ENCODE data around the gene AS3MT. TPM values are rescaled to one million over a fixed set of nuclear protein-coding genes. Genes with fewer than 3 reads are reported as not detected.

Gene AS3MT
- total RNA-seq, 2 donors from 2014 or later: 4.0 to 4.7 TPM

DNA sequence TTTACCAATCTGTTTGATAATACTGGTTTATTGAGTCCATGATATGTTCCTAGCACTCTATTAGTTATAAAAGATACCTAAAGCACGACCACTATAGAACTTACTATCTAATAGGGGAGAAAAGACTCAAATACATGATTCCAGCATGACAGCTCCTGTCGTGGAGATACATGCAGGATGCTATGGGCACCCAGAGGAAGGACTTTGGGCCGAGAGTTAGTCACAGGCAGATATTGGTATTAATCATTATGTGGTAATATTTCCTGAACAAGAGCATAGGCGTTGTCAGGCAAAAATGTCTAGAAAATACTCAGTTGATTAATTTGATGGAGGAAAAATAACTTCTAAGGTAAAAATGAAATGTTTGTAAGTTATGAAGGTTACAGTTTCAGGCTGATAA, 80.6 kb downstream of the AS3MT start:
- 60% methylated on average over 4 of the region's 4 CpGs for WGBS, 2 donors
- ATAC-seq (no peak), DNase-seq (no peak)
- no peak overlapping the region for H3K27ac ChIP-seq
- no peaks in the 10 kb centered on the region for H3K36me3 ChIP-seq (replicated peaks in 1 of 2; ENCODE audit: insufficient read depth in 1 of 2, low read depth in 2 of 2)
- peaks cover 2% of the 10 kb centered on the region for H3K4me1 ChIP-seq
- H3K4me3 ChIP-seq: no peak overlapping the region
- intact Hi-C loops (cut with DNase I): no loop called here
- H3K27me3 ChIP-seq: no peaks in the 10 kb centered on the region
- TF ChIP-seq, protein P1, sequence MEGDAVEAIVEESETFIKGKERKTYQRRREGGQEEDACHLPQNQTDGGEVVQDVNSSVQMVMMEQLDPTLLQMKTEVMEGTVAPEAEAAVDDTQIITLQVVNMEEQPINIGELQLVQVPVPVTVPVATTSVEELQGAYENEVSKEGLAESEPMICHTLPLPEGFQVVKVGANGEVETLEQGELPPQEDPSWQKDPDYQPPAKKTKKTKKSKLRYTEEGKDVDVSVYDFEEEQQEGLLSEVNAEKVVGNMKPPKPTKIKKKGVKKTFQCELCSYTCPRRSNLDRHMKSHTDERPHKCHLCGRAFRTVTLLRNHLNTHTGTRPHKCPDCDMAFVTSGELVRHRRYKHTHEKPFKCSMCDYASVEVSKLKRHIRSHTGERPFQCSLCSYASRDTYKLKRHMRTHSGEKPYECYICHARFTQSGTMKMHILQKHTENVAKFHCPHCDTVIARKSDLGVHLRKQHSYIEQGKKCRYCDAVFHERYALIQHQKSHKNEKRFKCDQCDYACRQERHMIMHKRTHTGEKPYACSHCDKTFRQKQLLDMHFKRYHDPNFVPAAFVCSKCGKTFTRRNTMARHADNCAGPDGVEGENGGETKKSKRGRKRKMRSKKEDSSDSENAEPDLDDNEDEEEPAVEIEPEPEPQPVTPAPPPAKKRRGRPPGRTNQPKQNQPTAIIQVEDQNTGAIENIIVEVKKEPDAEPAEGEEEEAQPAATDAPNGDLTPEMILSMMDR (IDR thresholded peaks at IDR 0.05): no peak
- TF ChIP-seq POLR2A (IDR thresholded peaks at IDR 0.05): no peak
- no peaks in the 10 kb centered on the region for H3K9me3 ChIP-seq

DNA sequence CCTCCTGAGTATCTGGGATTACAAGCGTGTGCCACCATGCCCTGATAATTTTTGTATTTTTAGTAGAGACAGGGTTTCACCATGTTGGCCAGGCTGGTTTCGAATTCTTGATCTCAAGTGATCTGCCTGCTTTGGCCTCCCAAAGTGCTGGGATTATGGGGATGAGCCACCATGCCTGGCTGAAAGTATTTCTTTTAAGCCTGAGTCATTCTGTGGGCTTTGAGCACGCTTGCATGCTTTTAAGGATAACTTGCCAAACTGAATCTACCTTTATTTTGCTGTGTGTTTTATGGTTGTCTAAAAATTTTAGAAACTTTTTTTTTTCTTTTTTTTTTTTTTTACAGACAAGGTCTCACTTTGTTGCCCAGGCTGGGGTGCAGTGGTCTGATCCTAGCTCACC, 82.0 kb downstream of the AS3MT start:
- 90 to 100% methylated on average over 3 of the region's 3 CpGs for WGBS, 2 donors
- Histone ChIP-seq H3K4me3 (no peak overlapping the region), H3K9me3 (no peaks in the 10 kb centered on the region), H3K27me3 (no peaks in the 10 kb centered on the region), H3K27ac (no peak overlapping the region), H3K4me1 (no peaks in the 10 kb centered on the region), H3K36me3 (replicated peaks in 1 of 2; ENCODE audit: insufficient read depth in 1 of 2, low read depth in 2 of 2) (no peaks in the 10 kb centered on the region)
- intact Hi-C loops (cut with DNase I): no loop called here
- TF ChIP-seq, protein P1 (IDR thresholded peaks at IDR 0.05): no peak
- no peak for TF ChIP-seq POLR2A (IDR thresholded peaks at IDR 0.05)
- DNase-seq (no peak), ATAC-seq (no peak)

Small RNAs within 50 kb of the gene (small RNA-seq; reads per million reads assigned to genes)
- gene AS3MT (not detected), gene RF00026 (not detected)

Other genes starting within 250 kb of the AS3MT start
- gene TRIM8, start 225.0 kb upstream of the AS3MT start, total RNA-seq: 100 to 1,000 TPM; 121 to 156 TPM
- 1 to 10 TPM; 1.8 to 4.0 TPM for gene ARL3, start 155.1 kb upstream of the AS3MT start, total RNA-seq
- 1 to 10 TPM; 2.1 to 7.3 TPM for gene SFXN2, start 154.8 kb upstream of the AS3MT start, total RNA-seq
- gene WBP1L, start 125.5 kb upstream of the AS3MT start, total RNA-seq: 10 to 100 TPM; 30.6 to 55.4 TPM
- not detected for gene CYP17A1, start 32.1 kb upstream of the AS3MT start, total RNA-seq
- 10 to 100 TPM; 12.9 to 13.2 TPM for gene BORCS7, start 15.2 kb upstream of the AS3MT start, total RNA-seq
- 1 to 10 TPM; 3.4 to 5.3 TPM for gene CNNM2, start 48.8 kb downstream of the AS3MT start, total RNA-seq